Heart left ventricle (tissue), 13 donors: ENCODE results near the gene TRPM2.

Source experiments
- POLR2A ChIP-seq, 2 donors: fragments of 450-650 bp; IDR thresholded peaks; one replicate each; pipeline ENCODE4 v1.6.1; 2017; ENCODE audit warnings: antibody characterized with exemption in 2 of 2, mild to moderate bottlenecking in 2 of 2, moderate library complexity in 2 of 2
- TF ChIP-seq, protein P1 (sequence below), 12 donors: fragments of 200-600 bp; sonication (generic) in 4 of 12; IDR thresholded peaks; one replicate each; pipeline versions ENCODE4 v1.5.0 to v1.8.0; 2018 to 2022; ENCODE audit warnings: antibody characterized with exemption in 12 of 12, mild to moderate bottlenecking in 5 of 12
- donor health status: ischemic (EF 13 %, LVEDD 7.1; RV severe dilation, severe dysfunction).
- donor health status: DM: no; HTN: yes; CAD: no.
- donor health status: DM: no; HTN: no; CAD: no.
- donor health status: ischemic (EF 25% LVEDD 6.9; RV normal size, moderate dysfunction).
- donor health status: ischemic (EF 25% LVEDD 5.7; RV mildly dilated, moderate dysfunction).
- donor health status: ischemic (EF 35%, LVEDD 5.7; RV mildly dilated, moderate dysfunction).
- donor health status: nonischemic (EF 11% LVEDD 7.7; RV severe dilation, severe dysfunction).
- donor health status: DM: yes; HTN: yes; CAD: no.
- donor health status: PGD.
- donor health status: ischemic (EF 29% LVEDD 5.4; RV normal size, mild dysfunction).
- donor health status: nonischemic (EF 23%, LVEDD 6.1; RV moderate dilation, normal function).

GRCh38 chr21:44449473-44450363, 96.3 kb downstream of the TRPM2 start:
- TF ChIP-seq, protein P1, sequence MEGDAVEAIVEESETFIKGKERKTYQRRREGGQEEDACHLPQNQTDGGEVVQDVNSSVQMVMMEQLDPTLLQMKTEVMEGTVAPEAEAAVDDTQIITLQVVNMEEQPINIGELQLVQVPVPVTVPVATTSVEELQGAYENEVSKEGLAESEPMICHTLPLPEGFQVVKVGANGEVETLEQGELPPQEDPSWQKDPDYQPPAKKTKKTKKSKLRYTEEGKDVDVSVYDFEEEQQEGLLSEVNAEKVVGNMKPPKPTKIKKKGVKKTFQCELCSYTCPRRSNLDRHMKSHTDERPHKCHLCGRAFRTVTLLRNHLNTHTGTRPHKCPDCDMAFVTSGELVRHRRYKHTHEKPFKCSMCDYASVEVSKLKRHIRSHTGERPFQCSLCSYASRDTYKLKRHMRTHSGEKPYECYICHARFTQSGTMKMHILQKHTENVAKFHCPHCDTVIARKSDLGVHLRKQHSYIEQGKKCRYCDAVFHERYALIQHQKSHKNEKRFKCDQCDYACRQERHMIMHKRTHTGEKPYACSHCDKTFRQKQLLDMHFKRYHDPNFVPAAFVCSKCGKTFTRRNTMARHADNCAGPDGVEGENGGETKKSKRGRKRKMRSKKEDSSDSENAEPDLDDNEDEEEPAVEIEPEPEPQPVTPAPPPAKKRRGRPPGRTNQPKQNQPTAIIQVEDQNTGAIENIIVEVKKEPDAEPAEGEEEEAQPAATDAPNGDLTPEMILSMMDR (IDR thresholded peaks at IDR 0.05): no peak
- no peak for TF ChIP-seq POLR2A (IDR thresholded peaks at IDR 0.05)
